Endodermal cell (in vitro differentiated cells): Measurements from ENCODE around the gene AFF3. TPM values are rescaled to one million over a fixed set of nuclear protein-coding genes. Genes with fewer than 3 reads are reported as not detected.

Experiments used
- DNase-seq: peaks from one replicate; pipeline ENCODE4 v3.0.0-alpha.2; 2017
- H3K27ac ChIP-seq: 2 replicates; pipeline ENCODE4 v1.5.1; 2013; ENCODE audit warnings: mild to moderate bottlenecking, low read depth, low read length, moderate library complexity
- H3K27me3 ChIP-seq: 2 replicates; pipeline ENCODE4 v1.6.1; 2013; ENCODE audit warnings: mild to moderate bottlenecking, low read length, moderate library complexity; ENCODE audit not compliant: insufficient read depth, control insufficient read depth, poor library complexity, severe bottlenecking
- H3K36me3 ChIP-seq: 2 replicates; pipeline ENCODE4 v1.7.0; 2013; ENCODE audit warnings: mild to moderate bottlenecking, low read length, moderate library complexity; ENCODE audit not compliant: control insufficient read depth, insufficient read depth
- H3K4me1 ChIP-seq: one replicate; pipeline ENCODE4 v1.7.0; 2013; ENCODE audit warnings: low read length; ENCODE audit not compliant: control insufficient read depth, insufficient read depth
- H3K4me3 ChIP-seq: 2 replicates; pipeline ENCODE4 v1.5.1; 2013; ENCODE audit warnings: mild to moderate bottlenecking, low read length, moderate library complexity
- H3K9ac ChIP-seq: 2 replicates; pipeline ENCODE4 v1.6.1; 2013; ENCODE audit warnings: mild to moderate bottlenecking, low read length, moderate library complexity; ENCODE audit not compliant: poor library complexity, severe bottlenecking; ENCODE audit errors: extremely low read depth
- H3K9me3 ChIP-seq: 2 replicates; pipeline ENCODE4 v1.6.1; 2013; ENCODE audit warnings: mild to moderate bottlenecking, low read length, moderate library complexity; ENCODE audit not compliant: control insufficient read depth
- H3K27ac Mint-ChIP-seq: 2 replicates; pipeline ENCODE4 v1.8.0; 2020; ENCODE audit warnings: mixed read lengths
- H3K27me3 Mint-ChIP-seq: 2 replicates; pipeline ENCODE4 v1.8.0; 2021; ENCODE audit warnings: mild to moderate bottlenecking, mixed read lengths; ENCODE audit not compliant: insufficient read depth
- H3K36me3 Mint-ChIP-seq: 2 replicates; pipeline ENCODE4 v1.8.0; 2020; ENCODE audit warnings: low read depth, mixed read lengths
- H3K4me1 Mint-ChIP-seq: 2 replicates; pipeline ENCODE4 v1.8.0; 2020; ENCODE audit warnings: mixed read lengths
- H3K4me3 Mint-ChIP-seq: 2 replicates; pipeline ENCODE4 v1.8.0; 2020; ENCODE audit warnings: mild to moderate bottlenecking, moderate library complexity, mixed read lengths
- H3K9me3 Mint-ChIP-seq: 2 replicates; pipeline ENCODE4 v1.8.0; 2020; ENCODE audit warnings: mild to moderate bottlenecking, mixed read lengths
- WGBS, 2 experiments: methylation state at CpG; one replicate each; pipeline versions ENCODE4 v1.1.5 to v1.1.7; 2013; ENCODE audit warnings: missing lambda C conversion rate in 2 of 2, mixed read lengths in 1 of 2; ENCODE audit not compliant: insufficient coverage in 1 of 2, insufficient read length in 1 of 2; 5-methylcytosine and 5-hydroxymethylcytosine counted together
- total RNA-seq, 2 donors: library from RNA; stranded (reverse); fragmentation: NEBNext Ultra II Directional in 1 of 2; extraction: Animal tissue kit (Norgen Biotek cat#: 25700) in 1 of 2; gene quantifications; 2 replicates in 1 of 2; 3 replicates in 1 of 2; pipeline ENCODE4 v1.2.1, GENCODE V29; 2021
- TF ChIP-seq, protein P1 (sequence below): fragments of 200-600 bp; sonication (generic); conservative IDR thresholded peaks from 2 replicates; pipeline ENCODE4 v1.5.0; 2021; ENCODE audit warnings: antibody characterized with exemption, mild to moderate bottlenecking

The AFF3 gene
- total RNA-seq, 2 donors from 2014 or later = 0.62 to 0.73 TPM

GRCh38 chr2:100073110-100073509 is 69.3 kb downstream of the AFF3 start:
- Histone ChIP-seq H3K36me3 (no peaks in the 10 kb centered on the region), H3K4me3 (no peak overlapping the region), H3K9ac (no peak overlapping the region), H3K27ac (no peak overlapping the region), H3K4me1 (no peaks in the 10 kb centered on the region), H3K27me3 (peaks cover 8% of the 10 kb centered on the region), H3K9me3 (no peaks in the 10 kb centered on the region)
- 91% methylated on average over 3 of the region's 3 CpGs; no CpG with 5 or more reads in 1 of the 2 experiments for WGBS, 2 experiments
- H3K27ac Mint-ChIP-seq = no peak overlapping the region
- no peaks in the 10 kb centered on the region for H3K9me3 Mint-ChIP-seq
- peaks cover 55% of the 10 kb centered on the region for H3K27me3 Mint-ChIP-seq
- no peaks in the 10 kb centered on the region for H3K36me3 Mint-ChIP-seq
- no peak for DNase-seq
- no peaks in the 10 kb centered on the region for H3K4me1 Mint-ChIP-seq
- TF ChIP-seq, protein P1, sequence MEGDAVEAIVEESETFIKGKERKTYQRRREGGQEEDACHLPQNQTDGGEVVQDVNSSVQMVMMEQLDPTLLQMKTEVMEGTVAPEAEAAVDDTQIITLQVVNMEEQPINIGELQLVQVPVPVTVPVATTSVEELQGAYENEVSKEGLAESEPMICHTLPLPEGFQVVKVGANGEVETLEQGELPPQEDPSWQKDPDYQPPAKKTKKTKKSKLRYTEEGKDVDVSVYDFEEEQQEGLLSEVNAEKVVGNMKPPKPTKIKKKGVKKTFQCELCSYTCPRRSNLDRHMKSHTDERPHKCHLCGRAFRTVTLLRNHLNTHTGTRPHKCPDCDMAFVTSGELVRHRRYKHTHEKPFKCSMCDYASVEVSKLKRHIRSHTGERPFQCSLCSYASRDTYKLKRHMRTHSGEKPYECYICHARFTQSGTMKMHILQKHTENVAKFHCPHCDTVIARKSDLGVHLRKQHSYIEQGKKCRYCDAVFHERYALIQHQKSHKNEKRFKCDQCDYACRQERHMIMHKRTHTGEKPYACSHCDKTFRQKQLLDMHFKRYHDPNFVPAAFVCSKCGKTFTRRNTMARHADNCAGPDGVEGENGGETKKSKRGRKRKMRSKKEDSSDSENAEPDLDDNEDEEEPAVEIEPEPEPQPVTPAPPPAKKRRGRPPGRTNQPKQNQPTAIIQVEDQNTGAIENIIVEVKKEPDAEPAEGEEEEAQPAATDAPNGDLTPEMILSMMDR = no peak
- H3K4me3 Mint-ChIP-seq = no peak overlapping the region

- no peak for DNase-seq
- no peak overlapping the region for H3K4me3 ChIP-seq
- 85 to 90% methylated on average over 2 to 3 of the region's 3 CpGs for WGBS, 2 experiments
- no peaks in the 10 kb centered on the region for H3K36me3 ChIP-seq
- no peaks in the 10 kb centered on the region for H3K36me3 Mint-ChIP-seq
- no peak overlapping the region for H3K4me3 Mint-ChIP-seq
- no peaks in the 10 kb centered on the region for H3K4me1 Mint-ChIP-seq
- H3K27me3 ChIP-seq = peaks cover 8% of the 10 kb centered on the region
- H3K27ac ChIP-seq = no peak overlapping the region
- no peak overlapping the region for H3K9ac ChIP-seq
- peaks cover 54% of the 10 kb centered on the region for H3K27me3 Mint-ChIP-seq
- no peaks in the 10 kb centered on the region for H3K9me3 Mint-ChIP-seq
- H3K4me1 ChIP-seq = no peaks in the 10 kb centered on the region
- H3K9me3 ChIP-seq = no peaks in the 10 kb centered on the region
- H3K27ac Mint-ChIP-seq = no peak overlapping the region
- TF ChIP-seq, protein P1 = no peak
These were observed 69.9 kb downstream of the AFF3 start for GRCh38 chr2:100072503-100072902.

- no peaks in the 10 kb centered on the region for H3K36me3 ChIP-seq
- H3K4me1 ChIP-seq = no peaks in the 10 kb centered on the region
- TF ChIP-seq, protein P1 = no peak
- H3K27ac ChIP-seq = no peak overlapping the region
- H3K27me3 Mint-ChIP-seq = peaks cover 50% of the 10 kb centered on the region
- 90 to 95% methylated on average over 11 to 13 of the region's 13 CpGs for WGBS, 2 experiments
- no peak overlapping the region for H3K4me3 Mint-ChIP-seq
- no peak for DNase-seq
- H3K9me3 Mint-ChIP-seq = no peaks in the 10 kb centered on the region
- peaks cover 8% of the 10 kb centered on the region for H3K27me3 ChIP-seq
- H3K4me1 Mint-ChIP-seq = no peaks in the 10 kb centered on the region
- H3K4me3 ChIP-seq = no peak overlapping the region
- no peak overlapping the region for H3K9ac ChIP-seq
- H3K36me3 Mint-ChIP-seq = no peaks in the 10 kb centered on the region
- no peaks in the 10 kb centered on the region for H3K9me3 ChIP-seq
- H3K27ac Mint-ChIP-seq = no peak overlapping the region
These were observed 70.9 kb downstream of the AFF3 start for GRCh38 chr2:100071335-100072043.
